Measurements from ENCODE around the gene ILDR2.

DNA sequence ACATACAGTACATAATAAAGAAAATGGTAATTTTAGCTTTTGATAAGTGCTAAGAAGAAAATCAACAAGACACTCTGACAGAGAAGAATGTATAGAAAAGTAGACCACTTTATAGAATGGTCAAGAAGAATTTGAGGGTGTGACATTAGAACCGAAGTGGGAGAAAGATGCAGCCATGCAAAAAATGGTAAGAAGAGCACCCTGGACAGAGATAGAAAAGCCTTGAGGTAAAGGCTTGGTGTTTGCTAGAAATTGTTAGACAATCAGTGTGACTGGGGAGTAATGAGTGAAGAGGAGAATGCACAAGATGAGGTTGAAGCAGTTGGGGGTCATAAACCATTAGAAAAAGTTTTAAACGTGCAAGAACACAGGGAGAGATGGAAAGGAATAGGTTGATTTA, 37.2 kb upstream of the ILDR2 start:
- TF ChIP-seq CTCF (conservative IDR thresholded peaks at IDR 0.05 in 1 of 2, IDR thresholded peaks at IDR 0.05 in 1 of 2; ENCODE audit: low read depth in 1 of 2, low read length in 2 of 2) (no peak), EZH2 (IDR thresholded peaks at IDR 0.05; ENCODE audit: low read length, missing control alignments) (no peak)
